Right ventricle myocardium superior (tissue), 1 donor: ENCODE data around the gene SLC35F5. TPM values are rescaled to one million over a fixed set of nuclear protein-coding genes. Genes with fewer than 3 reads are reported as not detected.
"Not testable (repeated sequence)": the region's sequence is repeated elsewhere in the genome, so short reads cannot be mapped to it uniquely, and the experiment has no call there.

Experiments used
- ATAC-seq: fragments of 200-7000 bp; cut with Tn5 transposase; one replicate; pipeline ENCODE4 v1.9.1; 2020; ENCODE audit warnings: mild to moderate bottlenecking; ENCODE audit not compliant: poor library complexity
- DNase-seq: peaks from one replicate; pipeline ENCODE4 v3.0.0-alpha.2; 2020
- intact Hi-C: fragments of 100-400 bp; cut with DNase I; formaldehyde crosslinking; loops from one replicate; pipeline ENCODE4 v1.11.2; 2022
- microRNA-seq: library from miRNA; unstranded; fragments of <30 nt; microRNA quantifications from one replicate; pipeline ENCODE4 v1.2.0, GENCODE V29; 2020
- total RNA-seq: library from RNA; stranded (reverse); fragmentation: NEBNext Ultra II Directional; extraction: Animal tissue kit (Norgen Biotek cat#: 25700); gene quantifications from one replicate; pipeline ENCODE4 v1.2.1, GENCODE V29; 2021
- donor health status: DM: no; HTN: yes; CAD: no; lungs with severe emphysema.

The SLC35F5 gene
- total RNA-seq, 1 donor from 2014 or later = 51.3 TPM

DNA sequence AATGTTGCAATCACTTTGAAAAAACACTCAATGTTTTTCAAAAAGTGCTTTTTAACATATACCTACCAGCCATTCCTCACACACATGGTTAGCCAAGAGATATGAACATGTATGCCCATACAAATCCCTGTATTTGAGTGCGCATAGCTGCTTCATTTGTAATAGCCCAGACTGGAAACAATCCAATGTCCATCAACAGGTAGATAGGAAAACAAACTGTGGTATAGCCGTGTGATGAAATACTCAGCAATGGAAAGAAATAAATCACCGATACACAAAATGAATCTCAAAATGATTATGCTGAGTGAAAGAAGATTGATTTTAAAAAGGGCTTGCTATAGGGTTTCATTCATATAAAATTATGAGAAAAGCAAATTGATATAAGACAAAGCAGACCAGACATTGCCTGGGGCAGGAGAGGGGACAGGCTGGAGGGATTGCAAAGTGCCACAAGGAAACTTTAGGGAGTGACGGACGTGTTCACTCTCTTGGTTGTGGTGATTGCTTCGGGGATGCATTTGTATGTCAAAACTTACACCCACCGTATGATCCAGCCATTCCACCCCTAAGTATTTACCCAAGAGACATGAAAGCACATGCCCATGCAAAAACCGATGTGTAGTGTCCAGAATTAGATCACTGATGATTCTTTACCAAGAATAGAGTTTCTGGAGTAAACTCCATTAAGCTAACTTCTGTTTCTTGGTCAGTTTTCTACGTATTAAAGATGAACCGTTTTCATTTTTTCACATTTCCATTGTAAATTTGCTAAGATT, 93.0 kb downstream of the SLC35F5 start:
- intact Hi-C loops, ATAC-seq, DNase-seq: not testable (repeated sequence)

Small RNA genes within 50 kb of the gene (microRNA-seq; reads per million reads assigned to microRNA genes)
- not detected for gene MIR4782

Other genes starting within 250 kb of the SLC35F5 start
- 5.2 TPM for gene RABL2A, start 129.4 kb downstream of the SLC35F5 start, total RNA-seq
- 106 TPM for gene ACTR3, start 133.4 kb upstream of the SLC35F5 start, total RNA-seq